K562 (cell line): Measurements from ENCODE around the gene GALT. TPM values are rescaled to one million over a fixed set of nuclear protein-coding genes. Genes with fewer than 3 reads are reported as not detected.

Experiments
- ESRRB ChIP-seq: fragments of 250-450 bp; sonication (Bioruptor Pico); IDR thresholded peaks from 2 replicates; pipeline ENCODE4 v1.5.0; 2020; ENCODE audit warnings: mild to moderate bottlenecking, moderate library complexity, borderline replicate concordance
- MEIS2 ChIP-seq: fragments of 450-650 bp; IDR thresholded peaks from 2 replicates; pipeline ENCODE4 v1.6.1; 2014; ENCODE audit warnings: mild to moderate bottlenecking; ENCODE audit not compliant: partially characterized antibody
- RHOXF2B ChIP-seq: fragments of 250-450 bp; sonication (Bioruptor Pico); conservative IDR thresholded peaks from 2 replicates; pipeline ENCODE4 v1.5.1; 2021
- ZNF143 ChIP-seq: sonication (generic); formaldehyde crosslinking; IDR thresholded peaks from 2 replicates; pipeline ENCODE4 v1.9.0; 2022; ENCODE audit warnings: mild to moderate bottlenecking, missing genetic modification reagents
- polyA plus RNA-seq, 8 experiments: library from polyadenylated mRNA; depleted of rRNA in 4 of 8; stranded (reverse) in 5 of 8; unstranded in 3 of 8; fragments of >200 nt; fragmentation: Nextera tagmentation in 2 of 8; fragmentation: Illumina TruSeq in 1 of 8; extraction: Ambion mirVana in 2 of 8; extraction: Trizol in 1 of 8; gene quantifications; 2 replicates each; pipeline versions ENCODE4 v1.2.1 to v1.2.3, GENCODE V29; 2011 to 2014; ENCODE audit warnings: inconsistent platforms in 1 of 8, missing spikeins in 1 of 8
- total RNA-seq, 7 experiments: library from RNA; depleted of rRNA in 6 of 7; stranded (reverse); fragments of >200 nt in 6 of 7; fragmentation: Illumina TruSeq in 2 of 7; extraction: Trizol in 2 of 7; gene quantifications; 2 replicates each; pipeline versions ENCODE4 v1.2.1 to v1.2.3, GENCODE V29; 2011 to 2021; ENCODE audit warnings: low replicate concordance in 1 of 7
- TF ChIP-seq, protein P1 (sequence below), 2 experiments: fragments of 450-650 bp; formaldehyde crosslinking in 1 of 2; IDR thresholded peaks; 2 replicates each; pipeline versions ENCODE4 v1.4.0 to v1.6.1; 2014 to 2020; ENCODE audit warnings: mild to moderate bottlenecking in 2 of 2, borderline replicate concordance in 1 of 2, low read depth in 1 of 2

GALT gene
- total and polyA plus RNA-seq, 9 of the 15 experiments (the other 6 are each of a cell fraction or from before 2014, with no cell fraction given), result 7.3 to 29.2 (median 15.6) TPM

DNA sequence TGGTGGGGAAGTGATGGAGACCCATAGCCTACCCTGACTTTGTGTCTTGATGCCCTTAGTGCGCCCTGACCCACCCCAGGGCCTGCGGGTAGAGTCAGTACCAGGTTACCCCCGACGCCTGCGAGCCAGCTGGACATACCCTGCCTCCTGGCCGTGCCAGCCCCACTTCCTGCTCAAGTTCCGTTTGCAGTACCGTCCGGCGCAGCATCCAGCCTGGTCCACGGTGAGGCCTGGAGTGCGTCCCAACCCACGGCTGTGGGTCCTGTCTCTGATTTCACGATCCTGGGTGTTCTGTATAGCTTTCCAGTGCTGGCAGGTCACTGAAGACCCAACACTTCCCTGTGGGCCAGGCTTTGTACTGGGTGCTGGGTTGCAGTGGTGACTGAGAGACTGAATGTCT lies 12.0 kb downstream of the GALT start (continued):
- TF ChIP-seq, protein P1, sequence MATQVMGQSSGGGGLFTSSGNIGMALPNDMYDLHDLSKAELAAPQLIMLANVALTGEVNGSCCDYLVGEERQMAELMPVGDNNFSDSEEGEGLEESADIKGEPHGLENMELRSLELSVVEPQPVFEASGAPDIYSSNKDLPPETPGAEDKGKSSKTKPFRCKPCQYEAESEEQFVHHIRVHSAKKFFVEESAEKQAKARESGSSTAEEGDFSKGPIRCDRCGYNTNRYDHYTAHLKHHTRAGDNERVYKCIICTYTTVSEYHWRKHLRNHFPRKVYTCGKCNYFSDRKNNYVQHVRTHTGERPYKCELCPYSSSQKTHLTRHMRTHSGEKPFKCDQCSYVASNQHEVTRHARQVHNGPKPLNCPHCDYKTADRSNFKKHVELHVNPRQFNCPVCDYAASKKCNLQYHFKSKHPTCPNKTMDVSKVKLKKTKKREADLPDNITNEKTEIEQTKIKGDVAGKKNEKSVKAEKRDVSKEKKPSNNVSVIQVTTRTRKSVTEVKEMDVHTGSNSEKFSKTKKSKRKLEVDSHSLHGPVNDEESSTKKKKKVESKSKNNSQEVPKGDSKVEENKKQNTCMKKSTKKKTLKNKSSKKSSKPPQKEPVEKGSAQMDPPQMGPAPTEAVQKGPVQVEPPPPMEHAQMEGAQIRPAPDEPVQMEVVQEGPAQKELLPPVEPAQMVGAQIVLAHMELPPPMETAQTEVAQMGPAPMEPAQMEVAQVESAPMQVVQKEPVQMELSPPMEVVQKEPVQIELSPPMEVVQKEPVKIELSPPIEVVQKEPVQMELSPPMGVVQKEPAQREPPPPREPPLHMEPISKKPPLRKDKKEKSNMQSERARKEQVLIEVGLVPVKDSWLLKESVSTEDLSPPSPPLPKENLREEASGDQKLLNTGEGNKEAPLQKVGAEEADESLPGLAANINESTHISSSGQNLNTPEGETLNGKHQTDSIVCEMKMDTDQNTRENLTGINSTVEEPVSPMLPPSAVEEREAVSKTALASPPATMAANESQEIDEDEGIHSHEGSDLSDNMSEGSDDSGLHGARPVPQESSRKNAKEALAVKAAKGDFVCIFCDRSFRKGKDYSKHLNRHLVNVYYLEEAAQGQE (IDR thresholded peaks at IDR 0.05; ENCODE audit: borderline replicate concordance), result no peak
- TF ChIP-seq, protein P1 (CRISPR knock-in tag; IDR thresholded peaks at IDR 0.05; ENCODE audit: low read depth), result no peak
- no peak for TF ChIP-seq ZNF143 (CRISPR knock-in tag)
- no peak for TF ChIP-seq ESRRB (CRISPR knock-in tag)
- TF ChIP-seq MEIS2, result no peak
- no peak for TF ChIP-seq RHOXF2B (CRISPR knock-in tag)
